WTC11 (cell line): Measurements from ENCODE around the gene KCNMA1.

Experiments used
- CTCF ChIP-seq: fragments of 200-600 bp; IDR thresholded peaks from 2 replicates; pipeline ENCODE4 v1.8.0; 2022; ENCODE audit warnings: antibody characterized with exemption
- KAT7 ChIP-seq: sonication (generic); formaldehyde crosslinking; IDR thresholded peaks from 2 replicates; pipeline ENCODE4 v1.8.1; 2023; ENCODE audit warnings: missing genetic modification reagents, mild to moderate bottlenecking, borderline replicate concordance

- no peak for TF ChIP-seq CTCF
- TF ChIP-seq KAT7 (CRISPR knock-in tag), result no peak
Observed at GRCh38 chr10:77175631-77176222, 461.9 kb downstream of the KCNMA1 start.
